ENCODE measurements around the gene SPATA31D3.
"Not testable (repeated sequence)": the region's sequence is repeated elsewhere in the genome, so short reads cannot be mapped to it uniquely, and the experiment has no call there.

SPATA31D3 gene

GRCh38 chr9:81988472-81988871 is 45.2 kb downstream of the SPATA31D3 start, which contains the start of gene SPATA31D1:
SPATA31D1 (plus strand) TSS chr9:81988772; CDS start chr9:81988819, 47 bp downstream.
- not testable (repeated sequence) for H3K27me3 ChIP-seq (ENCODE audit: control insufficient read depth in 3 of 3, insufficient read depth in 3 of 3, low read depth in 1 of 3, low read length in 3 of 3); H2BK15ac ChIP-seq (ENCODE audit: low read length); H4K8ac ChIP-seq (ENCODE audit: low read depth, low read length); H3K27ac ChIP-seq (replicated peaks; ENCODE audit: low read length); H3K4me1 ChIP-seq (ENCODE audit: control insufficient read depth in 2 of 2, insufficient read depth in 1 of 2, low read depth in 1 of 2, low read length in 2 of 2); H3K18ac ChIP-seq (ENCODE audit: low read length); H2AK5ac ChIP-seq (ENCODE audit: low read depth, low read length); H2BK5ac ChIP-seq (ENCODE audit: low read length); DNase-seq (ENCODE audit: low spot score); H3K79me1 ChIP-seq (ENCODE audit: low read depth, low read length); H3K14ac ChIP-seq (ENCODE audit: low read length); H2AFZ ChIP-seq (ENCODE audit: low read length); H2BK12ac ChIP-seq (ENCODE audit: low read length); H3K4me2 ChIP-seq (ENCODE audit: insufficient read depth, low read length, poor library complexity, severe bottlenecking); H3K23ac ChIP-seq (ENCODE audit: low read depth, low read length, poor library complexity); H3K9me3 ChIP-seq (replicated peaks in 1 of 2; ENCODE audit: control insufficient read depth in 2 of 2, insufficient read depth in 1 of 2, low read depth in 1 of 2, low read length in 2 of 2); H3K36me3 ChIP-seq (replicated peaks in 1 of 2; ENCODE audit: control insufficient read depth in 2 of 2, insufficient read depth in 2 of 2, low read length in 2 of 2); H2BK120ac ChIP-seq (ENCODE audit: low read depth, low read length); H3K9ac ChIP-seq (ENCODE audit: low read depth, low read length, poor library complexity); H3K4me3 ChIP-seq (ENCODE audit: low read length in 2 of 2); H4K91ac ChIP-seq (ENCODE audit: low read depth, low read length, poor library complexity); H3K4ac ChIP-seq (ENCODE audit: low read length)
- no CpG with 5 or more reads among the region's 1 CpG for WGBS, 2 donors (ENCODE audit: extremely low coverage in 2 of 2, insufficient read length in 2 of 2, insufficient replicate concordance in 1 of 2)

- no peak overlapping the region for H3K9ac ChIP-seq (ENCODE audit: low read depth, low read length, poor library complexity)
- H3K9me3 ChIP-seq (replicated peaks in 1 of 2; ENCODE audit: control insufficient read depth in 2 of 2, insufficient read depth in 1 of 2, low read depth in 1 of 2, low read length in 2 of 2): no peaks in the 10 kb centered on the region
- no peak overlapping the region for H3K4me3 ChIP-seq (ENCODE audit: low read length in 2 of 2)
- H2BK15ac ChIP-seq (ENCODE audit: low read length): no peak overlapping the region
- no peaks in the 10 kb centered on the region for H3K4me1 ChIP-seq (ENCODE audit: control insufficient read depth in 2 of 2, insufficient read depth in 1 of 2, low read depth in 1 of 2, low read length in 2 of 2)
- H3K18ac ChIP-seq (ENCODE audit: low read length): no peak overlapping the region
- no peaks in the 10 kb centered on the region for H3K36me3 ChIP-seq (replicated peaks in 1 of 2; ENCODE audit: control insufficient read depth in 2 of 2, insufficient read depth in 2 of 2, low read length in 2 of 2)
- no peak overlapping the region for H2BK12ac ChIP-seq (ENCODE audit: low read length)
- H3K14ac ChIP-seq (ENCODE audit: low read length): no peak overlapping the region
- no peaks in the 10 kb centered on the region for H3K79me1 ChIP-seq (ENCODE audit: low read depth, low read length)
- H2BK120ac ChIP-seq (ENCODE audit: low read depth, low read length): no peak overlapping the region
- DNase-seq (ENCODE audit: low spot score): no peak
- no peak overlapping the region for H2AK5ac ChIP-seq (ENCODE audit: low read depth, low read length)
- no peak overlapping the region for H3K4ac ChIP-seq (ENCODE audit: low read length)
- no peak overlapping the region for H3K27ac ChIP-seq (replicated peaks; ENCODE audit: low read length)
- H3K27me3 ChIP-seq (ENCODE audit: control insufficient read depth in 3 of 3, insufficient read depth in 3 of 3, low read depth in 1 of 3, low read length in 3 of 3): no peaks in the 10 kb centered on the region
- H3K4me2 ChIP-seq (ENCODE audit: insufficient read depth, low read length, poor library complexity, severe bottlenecking): no peak overlapping the region
- H4K8ac ChIP-seq (ENCODE audit: low read depth, low read length): no peak overlapping the region
- no peak overlapping the region for H3K23ac ChIP-seq (ENCODE audit: low read depth, low read length, poor library complexity)
- no peak overlapping the region for H2AFZ ChIP-seq (ENCODE audit: low read length)
- no CpG with 5 or more reads among the region's 1 CpG for WGBS, 2 donors (ENCODE audit: extremely low coverage in 2 of 2, insufficient read length in 2 of 2, insufficient replicate concordance in 1 of 2)
- no peak overlapping the region for H4K91ac ChIP-seq (ENCODE audit: low read depth, low read length, poor library complexity)
- H2BK5ac ChIP-seq (ENCODE audit: low read length): no peak overlapping the region
Observed at GRCh38 chr9:81989700-81990099, 46.4 kb downstream of the SPATA31D3 start.

- Histone ChIP-seq H3K79me1 (ENCODE audit: low read depth, low read length) (no peaks in the 10 kb centered on the region), H3K23ac (ENCODE audit: low read depth, low read length, poor library complexity) (no peak overlapping the region), H3K36me3 (replicated peaks in 1 of 2; ENCODE audit: control insufficient read depth in 2 of 2, insufficient read depth in 2 of 2, low read length in 2 of 2) (no peaks in the 10 kb centered on the region), H2BK120ac (ENCODE audit: low read depth, low read length) (no peak overlapping the region), H3K18ac (ENCODE audit: low read length) (no peak overlapping the region), H4K8ac (ENCODE audit: low read depth, low read length) (no peak overlapping the region), H3K27me3 (ENCODE audit: control insufficient read depth in 3 of 3, insufficient read depth in 3 of 3, low read depth in 1 of 3, low read length in 3 of 3) (no peaks in the 10 kb centered on the region), H3K4me1 (ENCODE audit: control insufficient read depth in 2 of 2, insufficient read depth in 1 of 2, low read depth in 1 of 2, low read length in 2 of 2) (no peaks in the 10 kb centered on the region), H3K27ac (replicated peaks; ENCODE audit: low read length) (no peak overlapping the region), H2BK12ac (ENCODE audit: low read length) (no peak overlapping the region), H2AFZ (ENCODE audit: low read length) (no peak overlapping the region), H2BK15ac (ENCODE audit: low read length) (no peak overlapping the region), H3K4me3 (ENCODE audit: low read length in 2 of 2) (no peak overlapping the region), H3K14ac (ENCODE audit: low read length) (no peak overlapping the region), H2BK5ac (ENCODE audit: low read length) (no peak overlapping the region), H3K9ac (ENCODE audit: low read depth, low read length, poor library complexity) (no peak overlapping the region), H3K9me3 (replicated peaks in 1 of 2; ENCODE audit: control insufficient read depth in 2 of 2, insufficient read depth in 1 of 2, low read depth in 1 of 2, low read length in 2 of 2) (no peaks in the 10 kb centered on the region), H4K91ac (ENCODE audit: low read depth, low read length, poor library complexity) (no peak overlapping the region), H3K4ac (ENCODE audit: low read length) (no peak overlapping the region), H2AK5ac (ENCODE audit: low read depth, low read length) (no peak overlapping the region), H3K4me2 (ENCODE audit: insufficient read depth, low read length, poor library complexity, severe bottlenecking) (no peak overlapping the region)
- no peak for DNase-seq (ENCODE audit: low spot score)
- no CpG with 5 or more reads among the region's 5 CpGs for WGBS, 2 donors (ENCODE audit: extremely low coverage in 2 of 2, insufficient read length in 2 of 2, insufficient replicate concordance in 1 of 2)
Observed at GRCh38 chr9:81993656-81994055, 50.4 kb downstream of the SPATA31D3 start.

Data from neuronal stem cell (in vitro differentiated cells).